AG04449 (cell line): ENCODE measurements around the gene ELAVL4.

ENCODE experiments used
- CTCF ChIA-PET: fragments of 350-600 bp; formaldehyde crosslinking; extraction: SDS; loops from one replicate; lab custom pipeline; 2021; ENCODE audit warnings: antibody characterized with exemption; lab: Yijun Ruan, JAX
- POLR2A ChIA-PET: fragments of 400-600, 350-600 bp; formaldehyde crosslinking; extraction: SDS; loops from one replicate; lab custom pipeline; 2020; ENCODE audit warnings: antibody characterized with exemption, inconsistent platforms; lab: Yijun Ruan, JAX
- DNase-seq: peaks from one replicate; pipeline ENCODE4 v3.0.0-alpha.2; 2010; ENCODE audit warnings: low read depth, low spot score
- H3K4me3 ChIP-seq: 2 replicates; pipeline ENCODE4 v1.5.1; 2011; ENCODE audit warnings: low read depth, mild to moderate bottlenecking, control low read depth, low read length
- CTCF ChIP-seq: IDR thresholded peaks from one replicate; pipeline ENCODE4 v1.5.1; 2011; ENCODE audit warnings: mild to moderate bottlenecking, moderate library complexity, low read length, control low read depth, inconsistent platforms; ENCODE audit not compliant: insufficient read depth; ENCODE audit errors: missing control alignments

The ELAVL4 gene

GRCh38 chr1:50110151-50110550 lies 1.4 kb downstream of the ELAVL4 start:
- ChIA-PET CTCF (no interaction called here), POLR2A (no interaction called here)
- DNase-seq = no peak
- no peak overlapping the region for H3K4me3 ChIP-seq
- TF ChIP-seq CTCF = no peak

- no peak for DNase-seq
- no peak for TF ChIP-seq CTCF
- CTCF ChIA-PET = no interaction called here
- POLR2A ChIA-PET = no interaction called here
- H3K4me3 ChIP-seq = no peak overlapping the region
Measured at GRCh38 chr1:50110656-50111055, 1.9 kb downstream of the ELAVL4 start.

DNA sequence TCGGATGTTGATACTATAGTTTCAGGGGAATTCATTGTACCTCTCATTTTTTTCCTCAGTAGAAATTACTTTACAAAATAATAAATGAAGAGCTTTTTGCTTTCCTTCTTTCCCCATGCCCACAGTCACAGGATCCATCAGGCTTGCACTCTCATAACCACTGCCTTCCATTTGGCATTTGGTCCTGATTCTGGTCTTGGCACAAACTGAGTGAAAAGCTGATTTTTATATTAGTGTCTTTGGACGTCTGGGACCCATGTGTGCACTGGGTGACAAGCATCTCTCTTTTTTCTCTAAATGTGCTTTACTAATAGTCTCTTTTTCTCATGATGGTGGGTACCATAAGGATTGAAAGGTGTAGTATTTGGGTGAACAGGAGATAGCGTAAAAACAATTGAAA lies 2.8 kb downstream of the ELAVL4 start:
- ChIA-PET POLR2A (no interaction called here), CTCF (no interaction called here)
- no peak for DNase-seq
- no peak overlapping the region for H3K4me3 ChIP-seq
- TF ChIP-seq CTCF = no peak

DNA sequence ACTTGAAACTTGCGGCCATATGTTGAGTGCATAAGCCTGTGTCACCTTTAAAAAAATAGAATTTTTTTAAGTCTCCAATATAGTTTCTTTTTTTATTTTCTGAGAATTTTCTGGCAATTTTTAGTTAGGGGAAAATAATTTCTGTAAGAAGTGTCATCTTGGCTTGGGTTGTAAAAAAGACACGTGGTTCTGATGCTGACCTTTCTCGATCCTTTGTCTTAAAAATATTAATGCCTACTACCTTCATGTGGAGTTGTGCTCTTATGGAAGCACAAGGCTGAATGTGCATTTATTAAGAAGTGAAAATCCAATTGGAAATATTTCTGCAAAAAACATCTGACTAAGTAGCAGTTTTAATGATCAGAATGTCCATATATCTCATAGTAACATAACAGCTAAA lies 3.5 kb downstream of the ELAVL4 start:
- no peak for DNase-seq

DNA sequence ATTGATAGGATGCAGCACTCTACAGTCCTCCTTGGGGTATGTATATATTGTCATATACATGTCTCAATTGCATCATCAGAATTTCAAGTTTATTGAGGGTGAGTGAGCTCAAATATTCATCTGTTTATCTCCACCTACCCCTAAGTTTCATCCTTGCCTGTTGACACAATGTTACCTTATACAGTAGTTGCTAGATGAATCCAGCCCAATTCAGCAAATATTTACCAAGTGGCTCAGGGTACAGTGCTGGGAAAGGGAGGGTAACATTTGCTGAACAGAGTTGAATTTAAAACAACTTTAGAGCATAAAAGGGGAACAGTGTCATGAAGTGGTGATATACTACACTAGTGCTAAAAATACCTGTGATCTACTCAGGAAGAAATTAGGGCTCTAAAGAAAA lies 14.4 kb downstream of the ELAVL4 start:
- ChIA-PET CTCF (no interaction called here), POLR2A (no interaction called here)
- no peak for DNase-seq
- no peak for TF ChIP-seq CTCF
- H3K4me3 ChIP-seq = no peak overlapping the region

More for the DNA sequence above, 3.5 kb downstream of the ELAVL4 start:
- no peak for TF ChIP-seq CTCF
- POLR2A ChIA-PET = no interaction called here
- no peak overlapping the region for H3K4me3 ChIP-seq
- CTCF ChIA-PET = no interaction called here

DNA sequence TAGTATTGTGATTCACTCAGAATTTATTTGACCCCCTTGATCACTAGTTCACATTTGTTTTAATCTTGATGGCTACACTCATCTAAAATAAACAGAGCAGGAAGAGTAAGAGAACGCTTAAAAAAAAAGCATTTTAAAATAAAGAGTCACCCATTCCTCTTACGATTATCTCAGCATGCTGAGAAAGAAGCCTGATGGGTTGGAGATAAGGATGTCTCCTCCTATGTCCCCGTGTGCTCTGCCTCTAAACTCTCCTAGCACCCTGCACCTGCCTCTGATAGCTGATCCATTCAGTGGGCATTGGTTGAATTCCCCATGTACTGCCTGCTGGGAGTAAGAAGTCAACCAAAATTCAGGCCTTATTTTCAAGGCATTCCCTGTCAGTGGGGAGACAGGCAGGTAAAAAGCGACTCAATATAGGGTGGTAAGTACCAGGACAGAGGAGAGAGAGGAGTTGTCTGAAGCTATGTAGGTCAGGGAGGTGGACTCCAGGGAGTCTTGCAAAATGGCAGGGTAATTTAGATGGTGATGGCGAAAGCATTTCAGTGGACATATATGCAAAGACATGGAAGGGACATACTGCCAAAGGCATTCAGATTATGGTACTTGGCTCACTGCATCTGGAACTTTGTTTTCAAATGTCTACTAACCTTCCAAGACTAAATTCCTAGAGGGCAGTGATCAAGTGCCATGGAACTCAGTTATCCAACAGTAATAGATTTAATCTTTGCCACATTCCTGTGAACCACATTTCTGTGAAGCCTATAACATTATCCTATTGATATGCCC lies 18.4 kb downstream of the ELAVL4 start:
- ChIA-PET CTCF (no interaction called here), POLR2A (no interaction called here)
- no peak overlapping the region for H3K4me3 ChIP-seq
- DNase-seq = no peak
- no peak for TF ChIP-seq CTCF
